GM12891 (cell line): ENCODE data around the gene NNAT.
"Not testable (repeated sequence)": the region's sequence is repeated elsewhere in the genome, so short reads cannot be mapped to it uniquely, and the experiment has no call there.

Experiments
- DNase-seq: peaks from one replicate; pipeline ENCODE4 v3.0.0; 2011; ENCODE audit warnings: low spot score; ENCODE audit not compliant: insufficient read length
- FAIRE-seq: peaks from 2 replicates; lab custom pipeline; 2011; peaks lifted over from hg19 to GRCh38; lab: Jason Lieb, UNC
- PAX5 ChIP-seq: IDR thresholded peaks from 2 replicates; pipeline ENCODE4 v1.6.1; 2011; ENCODE audit warnings: low read length, moderate library complexity, mild to moderate bottlenecking; ENCODE audit not compliant: insufficient read depth, severe bottlenecking
- POLR2A ChIP-seq: IDR thresholded peaks from 2 replicates; pipeline ENCODE4 v1.6.1; 2011; ENCODE audit warnings: low read depth, low read length, control low read depth
- POLR2AphosphoS5 ChIP-seq: IDR thresholded peaks from 2 replicates; pipeline ENCODE4 v1.6.1; 2011; ENCODE audit warnings: low read depth, low read length, control low read depth
- POU2F2 ChIP-seq: IDR thresholded peaks from 2 replicates; pipeline ENCODE4 v1.6.1; 2011; ENCODE audit warnings: low read depth, mild to moderate bottlenecking, control low read depth, low read length, moderate library complexity
- SPI1 ChIP-seq: IDR thresholded peaks from 2 replicates; pipeline ENCODE4 v1.6.1; 2011; ENCODE audit warnings: low read depth, low read length, control low read depth
- TAF1 ChIP-seq: IDR thresholded peaks from 2 replicates; pipeline ENCODE4 v1.6.1; 2011; ENCODE audit warnings: low read depth, low read length, control low read depth

NNAT gene

DNA sequence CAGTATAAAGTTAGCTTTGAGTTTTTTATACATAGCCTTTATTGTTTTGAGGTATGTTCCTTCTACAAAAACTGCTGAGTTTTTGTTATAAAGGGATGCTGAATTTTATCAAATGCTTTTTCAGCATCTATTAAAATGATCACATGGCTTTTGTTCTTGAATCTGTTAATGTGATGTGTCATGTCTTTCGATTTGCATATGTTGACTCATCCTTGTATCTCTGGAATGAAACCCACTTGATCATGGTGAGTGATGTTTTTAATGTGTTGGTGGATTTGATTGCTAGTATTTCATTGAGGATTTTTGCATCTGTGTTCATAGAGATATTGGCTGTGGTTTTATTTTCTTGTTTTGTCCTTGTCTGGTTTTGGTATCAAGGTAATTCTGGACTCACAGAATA lies 31.4 kb downstream of the NNAT start:
- FAIRE-seq: no peak
- no peak for DNase-seq
- TF ChIP-seq POLR2A (no peak), SPI1 (no peak), TAF1 (no peak), POLR2AphosphoS5 (no peak), PAX5 (no peak), POU2F2 (no peak)

GRCh38 chr20:37554721-37555298 lies 33.8 kb downstream of the NNAT start:
- FAIRE-seq, DNase-seq: not testable (repeated sequence)

GRCh38 chr20:37556538-37556937 lies 35.5 kb downstream of the NNAT start:
- TF ChIP-seq POU2F2 (no peak), TAF1 (no peak), POLR2AphosphoS5 (no peak)
- no peak for FAIRE-seq
- DNase-seq: no peak

- no peak for DNase-seq
- no peak for FAIRE-seq
- TF ChIP-seq POLR2A (no peak), POLR2AphosphoS5 (no peak), SPI1 (no peak), POU2F2 (no peak), PAX5 (no peak), TAF1 (no peak)
These were observed 37.3 kb downstream of the NNAT start for GRCh38 chr20:37558306-37558705.

- TF ChIP-seq TAF1 (no peak), POLR2A (no peak), POLR2AphosphoS5 (no peak), POU2F2 (no peak), PAX5 (no peak), SPI1 (no peak)
- DNase-seq: no peak
- no peak for FAIRE-seq
These were observed 37.7 kb downstream of the NNAT start for GRCh38 chr20:37558779-37559178.

- FAIRE-seq: no peak
- TF ChIP-seq TAF1 (no peak), POLR2A (no peak), SPI1 (no peak), PAX5 (no peak), POLR2AphosphoS5 (no peak), POU2F2 (no peak)
- no peak for DNase-seq
These were observed 38.4 kb downstream of the NNAT start for GRCh38 chr20:37559312-37560027.

DNA sequence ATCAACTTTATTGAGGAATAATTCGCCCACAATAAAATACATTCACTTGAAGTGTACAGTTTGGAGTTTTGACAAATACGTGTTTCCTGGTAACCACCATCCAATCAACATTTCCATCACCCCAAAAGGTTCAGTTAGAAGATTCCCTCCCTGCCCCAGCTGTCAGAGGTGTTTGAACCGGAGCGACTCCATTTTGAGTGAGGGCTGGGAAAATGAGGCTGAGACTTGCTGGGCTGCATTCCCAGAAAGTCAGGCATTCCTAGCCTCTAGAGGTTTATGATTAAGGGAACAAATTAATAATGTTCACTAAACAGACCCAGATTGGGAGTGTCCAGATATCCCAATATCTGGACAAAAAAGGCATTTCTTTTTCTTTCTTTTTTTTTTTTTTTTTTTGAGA lies 39.6 kb downstream of the NNAT start:
- TF ChIP-seq POLR2A: no peak
- TF ChIP-seq POU2F2: no peak
- no peak for TF ChIP-seq SPI1
- no peak for TF ChIP-seq PAX5
- no peak for TF ChIP-seq TAF1
- TF ChIP-seq POLR2AphosphoS5: no peak
- DNase-seq (no peak), FAIRE-seq (no peak)

- DNase-seq: no peak
These were observed 41.8 kb downstream of the NNAT start for GRCh38 chr20:37562695-37563480.

DNA sequence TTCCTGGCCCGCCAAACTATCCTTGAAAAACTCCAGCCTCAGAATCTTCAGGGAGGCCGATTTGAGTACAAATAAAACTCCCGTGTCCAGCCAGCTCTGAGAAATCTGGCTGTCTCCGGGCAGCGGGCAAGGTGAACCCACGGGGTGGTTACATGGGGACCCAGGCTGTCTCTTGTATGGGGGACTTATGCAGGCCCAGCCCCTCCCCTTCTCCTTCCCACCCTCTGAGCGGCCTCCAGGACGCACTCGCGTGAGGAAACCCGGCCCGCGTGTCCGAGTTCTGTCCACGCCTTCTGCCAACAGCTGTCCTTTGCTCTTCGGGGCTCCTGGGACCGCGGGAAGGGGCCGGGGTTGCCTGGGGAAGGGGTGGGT lies 43.0 kb downstream of the NNAT start:
- no peak for FAIRE-seq
- no peak for DNase-seq
- TF ChIP-seq POU2F2 (no peak), POLR2A (no peak), PAX5 (no peak), SPI1 (no peak), POLR2AphosphoS5 (no peak), TAF1 (no peak)

More at GRCh38 chr20:37562695-37563480, 41.8 kb downstream of the NNAT start:
- no peak for FAIRE-seq
- no peak for TF ChIP-seq TAF1
- no peak for TF ChIP-seq POLR2AphosphoS5
- no peak for TF ChIP-seq SPI1
- TF ChIP-seq PAX5: no peak
- TF ChIP-seq POLR2A: no peak
- TF ChIP-seq POU2F2: no peak
